NCI-H1105 (cell line): ENCODE data around the gene NLGN1.

Experiments used
- DNase-seq: peaks from one replicate; lab custom pipeline; 2025; lab: John Stamatoyannopoulos, UW

Gene NLGN1

GRCh38 chr3:173639098-173639497 lies 241.6 kb downstream of the NLGN1 start:
- DNase-seq: no peak

GRCh38 chr3:173641696-173642095 lies 244.2 kb downstream of the NLGN1 start:
- DNase-seq: no peak

GRCh38 chr3:173644086-173645082 lies 246.8 kb downstream of the NLGN1 start:
- no peak for DNase-seq

GRCh38 chr3:173650596-173650995 lies 253.1 kb downstream of the NLGN1 start:
- DNase-seq: no peak

GRCh38 chr3:173652093-173652492 lies 254.5 kb downstream of the NLGN1 start:
- no peak for DNase-seq

- DNase-seq: no peak
Measured at GRCh38 chr3:173653781-173654180, 256.2 kb downstream of the NLGN1 start.

- DNase-seq: no peak
Measured at GRCh38 chr3:173659972-173660371, 262.4 kb downstream of the NLGN1 start.

- DNase-seq: peak; percentile 22
Measured at GRCh38 chr3:173660645-173661299, 263.2 kb downstream of the NLGN1 start.

GRCh38 chr3:173663696-173664111 lies 266.2 kb downstream of the NLGN1 start:
- no peak for DNase-seq

GRCh38 chr3:173676094-173676493 lies 278.6 kb downstream of the NLGN1 start:
- no peak for DNase-seq

GRCh38 chr3:173681188-173681678 lies 283.7 kb downstream of the NLGN1 start:
- DNase-seq: no peak

GRCh38 chr3:173685456-173685855 lies 287.9 kb downstream of the NLGN1 start:
- DNase-seq: no peak

- DNase-seq: no peak
Measured at GRCh38 chr3:173688216-173688842, 290.8 kb downstream of the NLGN1 start.

GRCh38 chr3:173690542-173691180 lies 293.1 kb downstream of the NLGN1 start:
- DNase-seq: no peak

- DNase-seq: no peak
Measured at GRCh38 chr3:173699353-173699752, 301.8 kb downstream of the NLGN1 start.

GRCh38 chr3:173700336-173700735 lies 302.8 kb downstream of the NLGN1 start:
- DNase-seq: no peak

- no peak for DNase-seq
Measured at GRCh38 chr3:173702561-173702960, 305.0 kb downstream of the NLGN1 start.

- peak; percentile 98 for DNase-seq
Measured at GRCh38 chr3:173703771-173704170, 306.2 kb downstream of the NLGN1 start.

GRCh38 chr3:173706630-173707029 lies 309.1 kb downstream of the NLGN1 start:
- DNase-seq: no peak

- no peak for DNase-seq
Measured at GRCh38 chr3:173708191-173708590, 310.6 kb downstream of the NLGN1 start.

GRCh38 chr3:173709026-173709425 lies 311.5 kb downstream of the NLGN1 start:
- no peak for DNase-seq

- DNase-seq: no peak
Measured at GRCh38 chr3:173711619-173712018, 314.1 kb downstream of the NLGN1 start.
